ENCODE measurements around the gene CCDC196. TPM values are rescaled to one million over a fixed set of nuclear protein-coding genes. Genes with fewer than 3 reads are reported as not detected.
"Not testable (repeated sequence)": the region's sequence is repeated elsewhere in the genome, so short reads cannot be mapped to it uniquely, and the experiment has no call there.

CCDC196 gene
- total RNA-seq, 2 donors from 2014 or later = not detected

GRCh38 chr14:66502836-66503235, 16.7 kb downstream of the CCDC196 start:
- not testable (repeated sequence) for ATAC-seq; H3K27me3 Mint-ChIP-seq; H3K36me3 Mint-ChIP-seq (ENCODE audit: low read depth); H3K9me3 ChIP-seq (ENCODE audit: control insufficient read depth, low read length, poor library complexity, severe bottlenecking); H3K4me3 Mint-ChIP-seq; H3K4me1 Mint-ChIP-seq; DNase-seq; H3K27ac Mint-ChIP-seq

GRCh38 chr14:66503532-66503931, 17.4 kb downstream of the CCDC196 start:
- Mint-ChIP-seq H3K36me3 (ENCODE audit: low read depth) (peaks cover 2% of the 10 kb centered on the region), H3K27me3 (peaks cover 4% of the 10 kb centered on the region), H3K27ac (no peak overlapping the region), H3K4me1 (peaks cover 6% of the 10 kb centered on the region), H3K4me3 (no peak overlapping the region)
- ATAC-seq (no peak), DNase-seq (no peak)
- H3K9me3 ChIP-seq (ENCODE audit: control insufficient read depth, low read length, poor library complexity, severe bottlenecking) = no peaks in the 10 kb centered on the region

- H3K9me3 ChIP-seq (ENCODE audit: control insufficient read depth, low read length, poor library complexity, severe bottlenecking) = no peaks in the 10 kb centered on the region
- no peaks in the 10 kb centered on the region for H3K27me3 Mint-ChIP-seq
- peak; percentile 10 for ATAC-seq
- H3K27ac Mint-ChIP-seq = peak overlapping the region; percentile 87
- peaks cover 2% of the 10 kb centered on the region for H3K36me3 Mint-ChIP-seq (ENCODE audit: low read depth)
- H3K4me1 Mint-ChIP-seq = peaks cover 18% of the 10 kb centered on the region
- no peak for DNase-seq
- peak overlapping the region; percentile 97 for H3K4me3 Mint-ChIP-seq
Measured at GRCh38 chr14:66507181-66507721, 21.1 kb downstream of the CCDC196 start.

GRCh38 chr14:66507722-66508546, 21.8 kb downstream of the CCDC196 start, which contains the start of gene GPHN:
TSS of gene GPHN (plus strand) at chr14:66508147.
- H3K27me3 Mint-ChIP-seq = no peaks in the 10 kb centered on the region
- ATAC-seq (peak; percentile 91), DNase-seq (peak; percentile 74 to 82 (median 77))
- H3K36me3 Mint-ChIP-seq (ENCODE audit: low read depth) = peaks cover 1% of the 10 kb centered on the region
- no peaks in the 10 kb centered on the region for H3K9me3 ChIP-seq (ENCODE audit: control insufficient read depth, low read length, poor library complexity, severe bottlenecking)
- peak within 1 kb of the TSS; percentile 87 for H3K27ac Mint-ChIP-seq
- H3K4me3 Mint-ChIP-seq = peak within 1 kb of the TSS; percentile 97
- H3K4me1 Mint-ChIP-seq = peaks cover 18% of the 10 kb centered on the region

GRCh38 chr14:66508547-66508845, 22.3 kb downstream of the CCDC196 start:
- H3K9me3 ChIP-seq (ENCODE audit: control insufficient read depth, low read length, poor library complexity, severe bottlenecking) = no peaks in the 10 kb centered on the region
- peaks cover 20% of the 10 kb centered on the region for H3K4me1 Mint-ChIP-seq
- no peak for DNase-seq
- no peaks in the 10 kb centered on the region for H3K27me3 Mint-ChIP-seq
- peak overlapping the region; percentile 97 for H3K4me3 Mint-ChIP-seq
- H3K36me3 Mint-ChIP-seq (ENCODE audit: low read depth) = no peaks in the 10 kb centered on the region
- ATAC-seq = peak; percentile 2
- H3K27ac Mint-ChIP-seq = peak overlapping the region; percentile 87

GRCh38 chr14:66508846-66509621, 22.9 kb downstream of the CCDC196 start:
- H3K4me3 Mint-ChIP-seq = peak overlapping the region; percentile 97
- no peaks in the 10 kb centered on the region for H3K9me3 ChIP-seq (ENCODE audit: control insufficient read depth, low read length, poor library complexity, severe bottlenecking)

GRCh38 chr14:66509874-66510273, 23.7 kb downstream of the CCDC196 start:
- Mint-ChIP-seq H3K27ac (peak overlapping the region; percentile 82), H3K27me3 (no peaks in the 10 kb centered on the region), H3K4me3 (peak overlapping the region; percentile 97), H3K4me1 (peaks cover 20% of the 10 kb centered on the region), H3K36me3 (ENCODE audit: low read depth) (no peaks in the 10 kb centered on the region)
- DNase-seq = no peak
- ATAC-seq = no peak
- no peaks in the 10 kb centered on the region for H3K9me3 ChIP-seq (ENCODE audit: control insufficient read depth, low read length, poor library complexity, severe bottlenecking)

More at GRCh38 chr14:66508846-66509621, 22.9 kb downstream of the CCDC196 start:
- peak; percentile 19 for ATAC-seq
- peak; percentile 19 to 26 (median 25) for DNase-seq
- Mint-ChIP-seq H3K27me3 (no peaks in the 10 kb centered on the region), H3K36me3 (ENCODE audit: low read depth) (no peaks in the 10 kb centered on the region), H3K27ac (peak overlapping the region; percentile 87), H3K4me1 (peaks cover 20% of the 10 kb centered on the region)

GRCh38 chr14:66511849-66512248, 25.7 kb downstream of the CCDC196 start:
- no peaks in the 10 kb centered on the region for H3K9me3 ChIP-seq (ENCODE audit: control insufficient read depth, low read length, poor library complexity, severe bottlenecking)
- Mint-ChIP-seq H3K36me3 (ENCODE audit: low read depth) (no peaks in the 10 kb centered on the region), H3K27ac (no peak overlapping the region), H3K4me1 (peaks cover 20% of the 10 kb centered on the region), H3K27me3 (no peaks in the 10 kb centered on the region), H3K4me3 (no peak overlapping the region)
- ATAC-seq (no peak), DNase-seq (no peak)

- no peaks in the 10 kb centered on the region for H3K9me3 ChIP-seq (ENCODE audit: control insufficient read depth, low read length, poor library complexity, severe bottlenecking)
- Mint-ChIP-seq H3K36me3 (ENCODE audit: low read depth) (no peaks in the 10 kb centered on the region), H3K4me3 (no peak overlapping the region), H3K27me3 (no peaks in the 10 kb centered on the region), H3K4me1 (peaks cover 20% of the 10 kb centered on the region), H3K27ac (no peak overlapping the region)
- DNase-seq (no peak), ATAC-seq (no peak)
Measured at GRCh38 chr14:66514213-66514612, 28.0 kb downstream of the CCDC196 start.

- peaks cover 8% of the 10 kb centered on the region for H3K4me1 Mint-ChIP-seq
- DNase-seq = no peak
- H3K9me3 ChIP-seq (ENCODE audit: control insufficient read depth, low read length, poor library complexity, severe bottlenecking) = no peaks in the 10 kb centered on the region
- no peaks in the 10 kb centered on the region for H3K27me3 Mint-ChIP-seq
- H3K27ac Mint-ChIP-seq = no peak overlapping the region
- H3K4me3 Mint-ChIP-seq = no peak overlapping the region
- no peaks in the 10 kb centered on the region for H3K36me3 Mint-ChIP-seq (ENCODE audit: low read depth)
- ATAC-seq = no peak
Measured at GRCh38 chr14:66530526-66530925, 44.4 kb downstream of the CCDC196 start.

- H3K36me3 Mint-ChIP-seq (ENCODE audit: low read depth) = no peaks in the 10 kb centered on the region
- no peaks in the 10 kb centered on the region for H3K27me3 Mint-ChIP-seq
- no peak overlapping the region for H3K4me3 Mint-ChIP-seq
- ATAC-seq (no peak), DNase-seq (no peak)
- peak overlapping the region; percentile 68 for H3K27ac Mint-ChIP-seq
- H3K9me3 ChIP-seq (ENCODE audit: control insufficient read depth, low read length, poor library complexity, severe bottlenecking) = no peaks in the 10 kb centered on the region
- peaks cover 25% of the 10 kb centered on the region for H3K4me1 Mint-ChIP-seq
Measured at GRCh38 chr14:66539034-66539433, 52.9 kb downstream of the CCDC196 start.

GRCh38 chr14:66540038-66540437, 53.9 kb downstream of the CCDC196 start:
- H3K9me3 ChIP-seq (ENCODE audit: control insufficient read depth, low read length, poor library complexity, severe bottlenecking) = no peaks in the 10 kb centered on the region
- no peak for DNase-seq
- Mint-ChIP-seq H3K4me1 (peaks cover 25% of the 10 kb centered on the region), H3K27ac (peak overlapping the region; percentile 61), H3K36me3 (ENCODE audit: low read depth) (no peaks in the 10 kb centered on the region), H3K27me3 (no peaks in the 10 kb centered on the region), H3K4me3 (no peak overlapping the region)
- no peak for ATAC-seq

- no peaks in the 10 kb centered on the region for H3K9me3 ChIP-seq (ENCODE audit: control insufficient read depth, low read length, poor library complexity, severe bottlenecking)
- Mint-ChIP-seq H3K27ac (no peak overlapping the region), H3K4me1 (peaks cover 20% of the 10 kb centered on the region), H3K4me3 (no peak overlapping the region), H3K36me3 (ENCODE audit: low read depth) (no peaks in the 10 kb centered on the region), H3K27me3 (no peaks in the 10 kb centered on the region)
- ATAC-seq = no peak
- no peak for DNase-seq
Measured at GRCh38 chr14:66541627-66542026, 55.5 kb downstream of the CCDC196 start.
